Neutrophil (primary cell): Measurements from ENCODE around the gene ACTL10.
A peak's percentile ranks its signal among the peaks of the same experiment; 100 is the strongest.

ENCODE experiments used
- H3K27ac ChIP-seq: fragments of 200-600 bp; sonication (generic); 2 replicates; pipeline ENCODE4 v1.5.1; 2016; ENCODE audit warnings: mild to moderate bottlenecking, moderate library complexity
- H3K27me3 ChIP-seq: fragments of 200-600 bp; sonication (generic); 2 replicates; pipeline ENCODE4 v1.6.0; 2016; ENCODE audit warnings: mild to moderate bottlenecking
- H3K36me3 ChIP-seq: fragments of 200-600 bp; sonication (generic); 2 replicates; pipeline ENCODE4 v1.5.1; 2017
- H3K4me1 ChIP-seq, 2 experiments: fragments of 200-600 bp in 1 of 2; sonication (generic) in 1 of 2; 1 replicate in 1 of 2; 2 replicates in 1 of 2; pipeline versions ENCODE4 v1.5.1 to v1.6.1; 2013 to 2016; ENCODE audit warnings: low read depth in 1 of 2, low read length in 1 of 2, mild to moderate bottlenecking in 1 of 2, moderate library complexity in 1 of 2; ENCODE audit not compliant: control insufficient read depth in 1 of 2, insufficient read depth in 1 of 2
- H3K4me3 ChIP-seq, 2 experiments: fragments of 200-600 bp in 1 of 2; sonication (generic) in 1 of 2; 1 replicate in 1 of 2; 2 replicates in 1 of 2; pipeline ENCODE4 v1.5.1; 2013 to 2016; ENCODE audit warnings: low read depth in 1 of 2, low read length in 1 of 2, mild to moderate bottlenecking in 1 of 2, moderate library complexity in 1 of 2
- H3K9me3 ChIP-seq: fragments of 200-600 bp; sonication (generic); 2 replicates; pipeline ENCODE4 v1.5.1; 2016
- TF ChIP-seq, protein P1 (sequence below): fragments of 200-600 bp; sonication (generic); IDR thresholded peaks from 2 replicates; pipeline ENCODE4 v1.5.1; 2016; ENCODE audit warnings: antibody characterized with exemption

Gene ACTL10

DNA sequence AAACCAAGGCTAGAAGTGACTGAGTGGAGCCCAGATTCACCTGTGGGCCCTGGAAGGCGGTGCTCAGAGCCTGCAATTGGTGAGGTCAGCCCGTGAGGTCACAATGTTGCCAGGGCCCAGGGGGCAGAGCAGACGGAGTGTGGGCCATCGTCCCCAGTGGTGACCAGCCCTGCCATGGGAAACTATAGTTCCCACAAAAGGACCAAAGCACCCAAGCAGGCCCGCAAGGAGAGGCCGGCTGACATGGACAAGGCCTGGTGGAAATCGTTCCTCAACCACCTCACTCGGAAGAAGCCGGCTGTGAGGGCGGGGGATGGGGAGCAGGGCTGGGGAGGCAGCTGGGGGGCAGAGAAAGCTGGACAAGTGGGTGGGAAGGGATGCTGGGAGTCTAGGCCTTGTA is 4.6 kb upstream of the ACTL10 start, which contains the start of gene C20orf144:
Gene C20orf144, plus strand, starts transcription at position 156 of the 400 bp plus-strand sequence. Its CDS starts 19 bp downstream, at position 175.
- Histone ChIP-seq H3K4me3 (peak within 1 kb of the TSS; percentile 78 to 86), H3K36me3 (no peaks in the 10 kb centered on the region), H3K9me3 (no peaks in the 10 kb centered on the region), H3K4me1 (peaks cover 29 to 30% of the 10 kb centered on the region in 2 experiments), H3K27ac (peak within 1 kb of the TSS; percentile 89), H3K27me3 (no peaks in the 10 kb centered on the region)
- TF ChIP-seq, protein P1, sequence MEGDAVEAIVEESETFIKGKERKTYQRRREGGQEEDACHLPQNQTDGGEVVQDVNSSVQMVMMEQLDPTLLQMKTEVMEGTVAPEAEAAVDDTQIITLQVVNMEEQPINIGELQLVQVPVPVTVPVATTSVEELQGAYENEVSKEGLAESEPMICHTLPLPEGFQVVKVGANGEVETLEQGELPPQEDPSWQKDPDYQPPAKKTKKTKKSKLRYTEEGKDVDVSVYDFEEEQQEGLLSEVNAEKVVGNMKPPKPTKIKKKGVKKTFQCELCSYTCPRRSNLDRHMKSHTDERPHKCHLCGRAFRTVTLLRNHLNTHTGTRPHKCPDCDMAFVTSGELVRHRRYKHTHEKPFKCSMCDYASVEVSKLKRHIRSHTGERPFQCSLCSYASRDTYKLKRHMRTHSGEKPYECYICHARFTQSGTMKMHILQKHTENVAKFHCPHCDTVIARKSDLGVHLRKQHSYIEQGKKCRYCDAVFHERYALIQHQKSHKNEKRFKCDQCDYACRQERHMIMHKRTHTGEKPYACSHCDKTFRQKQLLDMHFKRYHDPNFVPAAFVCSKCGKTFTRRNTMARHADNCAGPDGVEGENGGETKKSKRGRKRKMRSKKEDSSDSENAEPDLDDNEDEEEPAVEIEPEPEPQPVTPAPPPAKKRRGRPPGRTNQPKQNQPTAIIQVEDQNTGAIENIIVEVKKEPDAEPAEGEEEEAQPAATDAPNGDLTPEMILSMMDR, result no peak

DNA sequence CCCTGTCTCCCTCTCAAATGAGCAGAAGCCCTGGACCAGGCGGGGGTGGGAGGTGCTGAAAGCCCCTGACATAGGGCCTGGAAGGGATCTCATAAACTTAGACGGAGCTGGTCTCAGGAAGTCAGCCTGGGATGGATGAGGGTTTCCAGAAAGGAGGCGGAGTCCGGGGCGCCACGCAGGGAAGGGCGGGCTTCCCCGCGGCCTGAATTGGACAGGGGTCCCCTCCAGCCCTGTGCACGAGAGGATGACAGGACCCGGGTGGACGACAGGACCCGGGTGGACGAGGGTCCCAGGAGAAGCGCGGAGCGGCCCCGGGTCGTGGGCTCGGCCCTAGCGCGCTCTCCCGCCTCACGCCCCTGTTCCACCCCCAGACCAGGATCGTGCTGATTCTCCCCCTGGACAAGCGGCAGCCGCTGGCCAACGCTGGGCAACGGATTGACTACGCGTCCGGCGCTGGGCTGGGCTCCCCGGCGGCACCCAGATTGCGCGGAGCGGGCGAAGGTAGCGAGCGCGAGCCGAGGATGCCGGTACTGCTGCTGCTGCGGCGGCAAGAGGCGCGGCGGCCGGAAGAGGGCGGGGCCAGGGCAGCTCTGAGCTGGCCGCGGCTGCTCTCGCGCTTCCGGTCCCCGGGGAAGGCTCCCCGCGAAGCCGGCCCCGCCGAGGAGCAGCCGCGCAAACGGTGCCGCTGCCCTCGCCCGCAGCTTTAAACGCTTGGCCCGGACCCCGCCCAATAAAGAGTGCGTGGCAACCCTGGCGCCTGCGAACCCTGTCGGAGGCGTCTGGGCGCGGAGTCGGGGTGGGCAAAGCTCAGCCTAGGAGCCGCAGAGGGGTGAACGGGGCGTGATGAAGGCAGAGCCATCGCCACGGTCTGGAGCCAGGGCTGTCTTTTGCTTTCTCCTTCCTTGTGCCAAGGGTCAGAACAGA is 3.3 kb upstream of the ACTL10 start:
- H3K9me3 ChIP-seq, result no peaks in the 10 kb centered on the region
- TF ChIP-seq, protein P1, result peak; percentile 60
- no peaks in the 10 kb centered on the region for H3K36me3 ChIP-seq
- peak overlapping the region; percentile 89 for H3K27ac ChIP-seq
- H3K4me1 ChIP-seq, result peaks cover 41 to 42% of the 10 kb centered on the region in 2 experiments
- H3K27me3 ChIP-seq, result no peaks in the 10 kb centered on the region
- H3K4me3 ChIP-seq, result peak overlapping the region; percentile 78 to 86

DNA sequence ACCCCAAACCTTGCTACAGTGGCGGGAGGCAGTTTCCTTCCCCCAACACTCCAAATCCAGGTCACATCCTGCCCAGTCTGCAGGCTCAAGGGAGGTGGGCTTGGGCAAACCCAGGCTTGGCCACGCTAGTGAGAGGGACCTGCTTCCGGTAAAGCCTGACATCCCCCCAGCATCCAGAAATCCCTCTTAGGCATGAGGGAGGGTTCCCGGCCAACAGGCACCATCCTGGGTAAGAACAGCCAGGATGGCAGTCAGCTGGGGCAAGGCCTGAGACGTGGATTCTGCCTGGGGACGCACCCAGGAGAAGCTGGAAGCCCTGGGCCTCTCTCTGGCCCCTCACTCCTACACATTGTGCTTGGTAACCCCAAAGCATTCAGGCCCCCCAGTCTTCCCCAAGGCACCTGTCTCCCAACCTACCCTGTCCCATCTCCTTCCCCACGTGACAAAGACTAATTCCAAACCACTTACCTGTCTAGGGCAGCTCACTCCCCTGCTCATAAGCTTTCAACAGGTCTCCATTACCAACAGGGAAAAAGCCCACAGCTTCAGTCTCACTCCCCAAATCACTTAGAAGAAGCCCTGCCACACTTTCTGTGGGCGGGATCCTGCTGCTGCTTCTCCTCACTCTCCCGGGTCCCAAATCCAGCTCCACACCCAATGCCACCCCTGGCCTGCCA is 2.5 kb upstream of the ACTL10 start:
- peak overlapping the region; percentile 89 for H3K27ac ChIP-seq
- peaks cover 41 to 42% of the 10 kb centered on the region in 2 experiments for H3K4me1 ChIP-seq
- no peaks in the 10 kb centered on the region for H3K9me3 ChIP-seq
- no peaks in the 10 kb centered on the region for H3K36me3 ChIP-seq
- H3K27me3 ChIP-seq, result no peaks in the 10 kb centered on the region
- TF ChIP-seq, protein P1, result no peak
- peak overlapping the region; percentile 78 to 86 for H3K4me3 ChIP-seq

DNA sequence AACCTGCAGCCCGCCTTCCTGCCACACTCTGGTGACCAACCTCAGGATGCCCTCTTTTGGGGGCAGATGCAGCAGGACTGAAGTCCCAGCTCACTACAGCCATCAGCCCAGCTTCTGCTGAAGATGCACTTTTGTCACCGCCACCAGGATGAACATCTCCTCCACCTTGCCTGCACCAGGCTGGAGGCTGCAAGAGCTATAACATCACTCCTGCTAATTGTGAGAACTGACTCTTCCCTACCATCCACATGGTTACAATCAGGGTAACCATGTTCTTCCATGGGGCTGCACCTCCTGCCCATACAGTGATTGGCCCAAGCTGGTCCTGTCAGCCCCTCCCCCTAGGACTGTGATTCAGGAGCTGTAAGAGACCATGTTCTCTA is 2.0 kb upstream of the ACTL10 start:
- H3K4me3 ChIP-seq, result no peak overlapping the region
- H3K36me3 ChIP-seq, result no peaks in the 10 kb centered on the region
- no peak overlapping the region for H3K27ac ChIP-seq
- peaks cover 41 to 42% of the 10 kb centered on the region in 2 experiments for H3K4me1 ChIP-seq
- no peaks in the 10 kb centered on the region for H3K27me3 ChIP-seq
- TF ChIP-seq, protein P1, result no peak
- no peaks in the 10 kb centered on the region for H3K9me3 ChIP-seq

DNA sequence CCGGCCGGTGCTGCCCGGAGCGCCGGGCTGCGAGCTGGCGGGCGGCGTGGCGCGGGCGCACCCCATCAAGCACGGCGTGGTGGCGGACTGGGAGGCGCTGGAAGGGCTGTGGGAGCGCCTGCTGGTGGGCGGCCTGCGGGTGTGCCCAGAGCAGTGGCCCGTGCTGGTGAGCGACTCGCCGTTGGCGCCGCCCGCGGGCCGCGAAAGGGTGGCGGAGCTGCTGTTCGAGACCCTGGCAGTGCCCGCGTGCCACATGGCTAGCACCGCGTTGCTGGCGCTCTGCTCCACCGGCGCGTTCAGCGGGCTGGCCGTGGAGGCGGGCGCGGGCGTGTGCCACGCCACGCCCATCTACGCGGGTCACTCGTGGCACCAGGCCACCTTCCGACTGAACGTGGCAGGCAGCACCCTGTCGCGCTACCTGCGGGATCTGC is 517 bp downstream of the ACTL10 start:
- TF ChIP-seq, protein P1, result no peak
- H3K4me1 ChIP-seq, result peaks cover 41 to 42% of the 10 kb centered on the region in 2 experiments

More for the DNA sequence above, 517 bp downstream of the ACTL10 start:
- H3K36me3 ChIP-seq, result no peaks in the 10 kb centered on the region
- no peaks in the 10 kb centered on the region for H3K9me3 ChIP-seq
- H3K4me3 ChIP-seq, result peak overlapping the region; percentile 73 to 93
- no peaks in the 10 kb centered on the region for H3K27me3 ChIP-seq
- H3K27ac ChIP-seq, result peak overlapping the region; percentile 83
